Inflammatory macrophage (primary cell): ENCODE results near the gene NLRP6.
A peak's percentile ranks its signal among the peaks of the same experiment; 100 is the strongest.
"Not testable (repeated sequence)": the region's sequence is repeated elsewhere in the genome, so short reads cannot be mapped to it uniquely, and the experiment has no call there.

Experiments
- DNase-seq, 2 donors: peaks; one replicate each; pipeline ENCODE4 v3.0.0-alpha.2; 2020 to 2022
- total RNA-seq, 18 experiments: gene quantifications; one replicate each; lab custom pipeline; 2026; ENCODE audit warnings: mixed read lengths in 6 of 18, inconsistent platforms in 2 of 18; lab: John Stamatoyannopoulos, UW

The NLRP6 gene
- total RNA-seq: 0 to 0.06 (median 0) reads per million in 18 experiments

GRCh38 chr11:278001-278951 lies at the start of gene NLRP6:
TSS of gene NLRP6 (plus strand) at chr11:278407. CDS start at chr11:278570, 163 bp downstream.
- DNase-seq: no peak

DNA sequence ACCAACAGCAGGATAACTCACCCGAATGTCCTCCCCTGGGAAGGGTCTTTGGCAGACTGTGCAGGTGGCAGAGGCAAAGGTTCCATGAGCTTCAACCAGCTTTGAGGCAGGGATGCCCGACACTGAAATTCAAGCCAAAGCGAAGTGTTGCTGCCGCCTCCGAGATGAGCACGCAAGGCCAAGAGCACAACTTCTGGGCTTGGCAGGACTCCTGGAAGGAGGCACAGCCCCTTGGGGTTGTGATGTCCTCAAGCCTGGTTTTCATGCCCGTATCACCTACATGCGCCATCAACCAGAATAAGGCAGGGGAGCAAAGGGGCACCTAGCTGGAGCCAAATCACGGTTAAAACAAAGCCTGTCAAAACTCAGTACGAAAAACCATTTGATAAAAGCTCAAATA lies 47.8 kb upstream of the NLRP6 start:
- DNase-seq: no peak

- no peak for DNase-seq
Observed at GRCh38 chr11:232783-233565, 45.2 kb upstream of the NLRP6 start.

- no peak for DNase-seq
Observed at GRCh38 chr11:235180-235579, 43.0 kb upstream of the NLRP6 start.

DNA sequence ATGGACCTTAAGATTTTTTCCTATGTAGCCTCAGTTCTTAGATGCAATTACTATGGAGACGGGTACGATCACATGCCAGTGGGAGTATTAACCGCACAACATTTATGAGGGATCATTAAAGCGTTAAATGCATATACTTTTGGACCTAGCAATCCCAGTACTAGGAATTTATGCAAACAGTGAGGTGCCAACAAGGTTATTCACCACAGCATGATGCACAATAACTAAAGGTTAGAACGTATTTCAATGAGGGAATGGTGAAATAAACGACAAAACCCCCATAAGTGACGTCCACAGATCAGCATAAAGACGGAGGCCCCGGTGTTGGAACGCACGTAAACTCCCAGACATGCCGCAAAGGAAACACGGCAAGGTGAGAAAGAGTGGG lies 42.6 kb upstream of the NLRP6 start:
- no peak for DNase-seq

- DNase-seq: peak; percentile 12 to 17
Observed at GRCh38 chr11:235997-236773, 42.0 kb upstream of the NLRP6 start, which contains the start of gene SIRT3. TSS of gene SIRT3 (minus strand) at chr11:236342. CDS start at chr11:236328, 14 bp downstream.

DNA sequence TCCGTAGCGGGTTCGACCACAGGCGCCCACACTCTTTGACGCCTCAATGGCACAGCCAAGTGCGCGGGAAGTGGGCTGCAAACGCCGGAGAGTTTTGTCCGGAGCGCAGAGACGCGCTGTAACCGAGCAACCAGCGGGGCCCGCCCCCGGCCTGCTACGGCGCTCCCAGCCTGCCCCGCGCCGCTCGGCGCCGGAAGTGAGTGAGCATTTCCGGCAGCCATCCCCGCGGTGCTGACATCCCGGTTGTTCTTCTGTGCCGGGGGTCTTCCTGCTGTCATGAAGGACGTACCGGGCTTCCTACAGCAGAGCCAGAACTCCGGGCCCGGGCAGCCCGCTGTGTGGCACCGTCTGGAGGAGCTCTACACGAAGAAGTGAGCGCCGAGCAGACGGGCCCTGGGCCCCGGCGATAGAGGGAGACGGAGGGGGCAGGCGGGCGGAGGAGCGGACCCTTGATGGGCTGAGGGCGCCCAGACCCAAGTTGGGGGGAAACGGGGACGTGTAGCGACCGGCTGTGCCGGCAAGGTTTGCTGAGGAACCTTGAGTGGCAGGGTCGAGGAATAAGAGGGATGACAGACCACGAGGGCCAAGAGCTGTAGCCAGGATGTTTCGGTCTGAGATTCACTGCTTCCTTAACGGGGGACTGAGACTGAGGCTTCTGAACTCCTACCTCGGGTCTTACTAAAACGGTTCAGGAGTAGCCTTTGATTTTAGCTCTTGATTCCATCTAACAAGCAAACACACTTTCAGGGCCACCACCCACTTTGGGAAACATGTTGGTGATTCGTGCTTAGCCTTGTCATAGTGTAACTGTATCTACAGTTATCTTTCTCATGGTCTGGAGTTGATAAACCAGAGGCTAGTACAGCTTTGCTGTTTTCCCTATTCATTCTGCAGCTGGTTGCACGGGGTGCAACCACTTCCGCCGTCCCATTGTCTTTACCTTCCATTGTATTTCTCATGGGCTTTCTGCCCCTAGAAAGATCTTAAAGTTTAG lies 41.1 kb upstream of the NLRP6 start, which contains the start of gene PSMD13:
Gene PSMD13, plus strand, starts transcription at position 203 of the 994 bp plus-strand sequence. Its CDS starts 74 bp downstream, at position 277.
- peak; percentile 94 to 98 for DNase-seq

GRCh38 chr11:238346-238745 lies 39.9 kb upstream of the NLRP6 start:
- DNase-seq: not testable (repeated sequence)

DNA sequence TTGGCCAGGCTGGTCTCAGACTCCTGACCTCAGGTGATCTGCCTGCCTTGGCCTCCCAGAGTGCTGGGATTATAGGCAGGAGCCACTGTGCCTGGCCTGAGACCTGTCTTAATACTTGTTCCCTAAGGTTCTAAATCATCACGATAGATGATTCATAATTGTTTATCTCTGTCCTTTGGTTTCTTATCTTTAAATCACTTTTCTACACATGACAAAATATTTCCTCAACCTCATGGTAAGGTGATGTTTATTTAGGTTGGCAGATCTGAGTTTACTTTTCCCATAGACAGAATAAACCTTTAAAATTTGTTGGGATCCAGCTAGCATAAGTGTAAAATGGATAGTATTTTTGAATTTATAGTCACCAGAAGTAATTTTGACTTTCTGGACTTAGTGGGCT lies 37.9 kb upstream of the NLRP6 start:
- DNase-seq: no peak

GRCh38 chr11:241634-242033 lies 36.6 kb upstream of the NLRP6 start:
- no peak for DNase-seq

DNA sequence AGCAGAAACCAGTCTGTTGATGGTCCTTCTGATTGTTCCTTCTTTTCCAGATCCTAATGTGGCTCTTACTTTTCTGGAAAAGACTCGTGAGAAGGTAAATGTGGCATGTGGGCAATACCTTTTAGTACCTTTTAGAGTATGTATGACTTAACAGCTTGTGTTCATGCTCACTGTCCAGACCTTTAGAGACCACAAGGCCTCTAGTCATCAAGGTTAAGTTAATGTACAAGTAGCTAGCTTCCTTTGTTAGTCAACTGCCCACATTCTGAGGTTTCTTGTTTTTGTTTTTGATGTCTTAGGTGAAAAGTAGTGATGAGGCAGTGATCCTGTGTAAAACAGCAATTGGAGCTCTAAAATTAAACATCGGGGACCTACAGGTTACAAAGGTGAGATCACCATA lies 33.8 kb upstream of the NLRP6 start:
- no peak for DNase-seq

DNA sequence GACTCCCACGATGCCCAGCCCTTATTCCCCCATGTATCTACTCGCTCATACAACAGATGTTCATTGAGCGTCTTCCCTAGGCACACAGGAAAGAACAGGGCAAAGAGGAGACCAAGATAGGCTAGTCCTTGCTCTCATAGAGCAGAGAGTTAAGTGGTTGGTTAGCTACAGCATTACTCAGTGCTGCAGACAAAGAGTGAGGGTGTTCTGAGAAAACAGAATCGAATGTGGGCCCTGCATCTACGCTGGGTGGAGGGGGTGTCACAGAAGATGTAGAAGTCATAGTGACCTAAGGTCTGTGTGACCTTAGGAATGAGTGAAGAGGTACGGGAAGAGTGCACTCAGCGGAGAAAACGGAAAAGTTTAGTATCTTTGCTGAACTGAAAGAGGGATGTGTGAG lies 29.1 kb upstream of the NLRP6 start:
- DNase-seq: no peak

GRCh38 chr11:250274-250673 lies 27.9 kb upstream of the NLRP6 start:
- DNase-seq: no peak

DNA sequence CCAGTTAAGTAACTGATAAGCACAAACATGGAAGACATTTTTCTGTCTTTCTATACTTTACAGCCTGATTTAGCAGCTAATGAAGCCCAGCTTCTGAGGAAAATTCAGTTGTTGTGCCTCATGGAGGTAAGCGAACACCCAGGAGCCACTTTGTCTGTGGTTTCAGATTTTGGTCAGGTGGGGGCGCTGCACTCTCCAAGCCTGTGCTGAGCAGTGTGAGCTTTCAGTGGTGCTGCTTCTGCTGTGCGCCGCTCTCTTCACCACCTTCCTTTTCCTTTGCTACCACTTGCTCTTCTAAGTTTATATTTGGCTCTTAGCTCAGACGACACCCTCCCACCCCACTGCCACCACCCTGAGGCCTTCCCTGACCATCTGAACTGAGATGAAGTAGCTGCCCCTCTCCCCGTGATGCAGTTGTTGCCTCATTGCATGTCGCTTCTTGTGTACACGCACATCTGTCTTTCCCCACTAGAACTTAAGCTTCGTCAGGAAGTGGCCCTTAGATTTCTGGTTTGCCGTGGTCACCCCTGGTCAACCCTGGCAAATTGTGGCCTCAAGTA lies 27.4 kb upstream of the NLRP6 start:
- DNase-seq: peak; percentile 64 to 67

- no peak for DNase-seq
Observed at GRCh38 chr11:251550-251949, 26.7 kb upstream of the NLRP6 start.

GRCh38 chr11:252666-253065 lies 25.5 kb upstream of the NLRP6 start:
- no peak for DNase-seq

GRCh38 chr11:253160-253885 lies 24.9 kb upstream of the NLRP6 start:
- no peak for DNase-seq

- no peak for DNase-seq
Observed at GRCh38 chr11:253886-254270, 24.3 kb upstream of the NLRP6 start.

GRCh38 chr11:255176-255575 lies 23.0 kb upstream of the NLRP6 start:
- DNase-seq: no peak

DNA sequence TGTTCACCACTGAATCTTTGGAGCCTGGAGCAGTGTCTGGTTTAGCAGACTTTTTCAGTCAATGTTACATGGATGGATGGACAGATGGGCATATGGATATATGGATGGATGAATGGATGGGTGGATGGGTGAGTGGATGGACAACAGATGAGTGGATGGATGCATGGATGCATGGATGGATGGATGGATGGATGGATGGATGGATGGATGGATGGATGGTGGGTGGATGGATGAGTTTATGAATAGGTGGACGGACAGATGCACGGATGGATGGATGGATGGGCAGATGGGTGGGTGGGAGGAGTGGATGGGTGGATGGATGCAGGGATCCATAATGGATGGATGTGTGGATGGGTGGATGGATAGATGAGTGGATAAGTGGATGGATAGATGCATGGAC lies 22.4 kb upstream of the NLRP6 start:
- DNase-seq: no peak
